HEK293 (cell line): ENCODE results near the gene TTC7B.

Experiments used
- CTCF ChIP-seq: fragments of 450-650 bp; formaldehyde crosslinking; IDR thresholded peaks from 2 replicates; pipeline ENCODE4 v1.5.1; 2016; ENCODE audit warnings: missing biosample characterization, missing genetic modification characterization
- GLI4 ChIP-seq: fragments of 450-650 bp; formaldehyde crosslinking; IDR thresholded peaks from 2 replicates; pipeline ENCODE4 v1.5.1; 2016; ENCODE audit warnings: missing biosample characterization, missing genetic modification characterization
- OVOL3 ChIP-seq: fragments of 450-650 bp; formaldehyde crosslinking; IDR thresholded peaks from 2 replicates; pipeline ENCODE4 v1.5.1; 2016; ENCODE audit warnings: missing biosample characterization, missing genetic modification characterization
- YY1 ChIP-seq: fragments of 450-650 bp; formaldehyde crosslinking; IDR thresholded peaks from 2 replicates; pipeline ENCODE4 v1.5.1; 2018; ENCODE audit warnings: missing biosample characterization, missing genetic modification characterization
- ZNF223 ChIP-seq: fragments of 450-650 bp; formaldehyde crosslinking; IDR thresholded peaks from 2 replicates; pipeline ENCODE4 v1.5.1; 2016; ENCODE audit warnings: missing biosample characterization, missing genetic modification characterization
- ZNF423 ChIP-seq: fragments of 450-650 bp; formaldehyde crosslinking; IDR thresholded peaks from 2 replicates; pipeline ENCODE4 v1.5.1; 2016; ENCODE audit warnings: missing biosample characterization, missing genetic modification characterization
- ZNF76 ChIP-seq: fragments of 450-650 bp; formaldehyde crosslinking; IDR thresholded peaks from 2 replicates; pipeline ENCODE4; 2016; ENCODE audit warnings: low read depth, missing biosample characterization, missing genetic modification characterization, borderline replicate concordance
- ZNF768 ChIP-seq: fragments of 450-650 bp; formaldehyde crosslinking; IDR thresholded peaks from 2 replicates; pipeline ENCODE4 v1.5.1; 2018; ENCODE audit warnings: missing biosample characterization, mild to moderate bottlenecking, missing genetic modification characterization

DNA sequence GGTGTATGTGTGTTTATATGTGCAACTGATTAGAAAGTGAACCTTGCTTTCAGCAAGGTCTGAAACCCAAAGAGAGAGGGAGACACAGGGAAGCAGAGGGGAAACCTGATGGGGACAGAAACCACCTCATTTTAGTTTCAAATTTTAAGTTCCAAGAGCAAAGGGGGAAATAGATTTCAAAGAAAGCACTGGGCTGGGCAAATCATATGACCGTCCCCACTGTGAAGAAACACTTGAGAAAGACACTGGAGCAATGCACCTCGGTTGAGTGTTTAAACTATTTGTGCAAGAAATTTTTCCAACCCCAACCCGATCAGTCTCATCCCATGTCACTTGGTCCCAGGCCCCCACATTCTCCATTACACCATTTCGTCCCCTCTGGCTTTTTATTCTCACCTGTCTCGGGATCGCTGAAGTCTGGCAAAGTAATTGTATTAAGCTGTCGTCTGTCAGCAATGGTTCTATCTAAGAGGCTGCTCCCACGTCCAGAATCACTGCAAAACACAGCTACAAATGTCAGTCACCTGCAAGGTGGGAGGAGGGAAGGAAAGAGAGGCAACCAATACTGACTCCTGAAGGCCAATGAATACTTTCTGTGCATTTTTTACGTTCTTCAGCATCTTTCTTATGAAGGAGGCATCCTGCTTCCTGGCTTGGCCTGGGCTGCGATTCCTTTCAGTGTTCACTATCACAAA lies 205.7 kb downstream of the TTC7B start:
- TF ChIP-seq CTCF (tag by site-specific recombination) (no peak), ZNF423 (no peak), ZNF76 (tag by site-specific recombination) (no peak), GLI4 (no peak), ZNF223 (no peak), YY1 (no peak), OVOL3 (no peak), ZNF768 (tag by site-specific recombination) (no peak)
